ENCODE data around the gene GARNL3. TPM values are rescaled to one million over a fixed set of nuclear protein-coding genes. Genes with fewer than 3 reads are reported as not detected.

GARNL3 gene
- total RNA-seq, 1 donor from 2014 or later, result 3.3 TPM

GRCh38 chr9:127282611-127283010, 18.0 kb downstream of the GARNL3 start:
- no peak overlapping the region for H3K27ac Mint-ChIP-seq (ENCODE audit: unreplicated experiment)
- H3K36me3 Mint-ChIP-seq (ENCODE audit: low read depth, unreplicated experiment), result no peaks in the 10 kb centered on the region
- no peaks in the 10 kb centered on the region for H3K4me1 Mint-ChIP-seq (ENCODE audit: unreplicated experiment)
- no peak for DNase-seq (ENCODE audit: low spot score)
- H3K9me3 Mint-ChIP-seq (ENCODE audit: unreplicated experiment), result no peaks in the 10 kb centered on the region
- peaks cover 1% of the 10 kb centered on the region for H3K27me3 Mint-ChIP-seq (ENCODE audit: unreplicated experiment)
- TF ChIP-seq CTCF (IDR thresholded peaks at IDR 0.05; ENCODE audit: unreplicated experiment), result no peak
- H3K4me3 Mint-ChIP-seq (ENCODE audit: unreplicated experiment), result no peak overlapping the region

GRCh38 chr9:127283135-127283534, 18.6 kb downstream of the GARNL3 start:
- no peaks in the 10 kb centered on the region for H3K9me3 Mint-ChIP-seq (ENCODE audit: unreplicated experiment)
- no peak overlapping the region for H3K27ac Mint-ChIP-seq (ENCODE audit: unreplicated experiment)
- H3K4me3 Mint-ChIP-seq (ENCODE audit: unreplicated experiment), result no peak overlapping the region
- DNase-seq (ENCODE audit: low spot score), result no peak
- H3K36me3 Mint-ChIP-seq (ENCODE audit: low read depth, unreplicated experiment), result no peaks in the 10 kb centered on the region
- peaks cover 1% of the 10 kb centered on the region for H3K27me3 Mint-ChIP-seq (ENCODE audit: unreplicated experiment)
- no peak for TF ChIP-seq CTCF (IDR thresholded peaks at IDR 0.05; ENCODE audit: unreplicated experiment)
- H3K4me1 Mint-ChIP-seq (ENCODE audit: unreplicated experiment), result no peaks in the 10 kb centered on the region

- no peak overlapping the region for H3K4me3 Mint-ChIP-seq (ENCODE audit: unreplicated experiment)
- H3K27me3 Mint-ChIP-seq (ENCODE audit: unreplicated experiment), result peaks cover 1% of the 10 kb centered on the region
- H3K27ac Mint-ChIP-seq (ENCODE audit: unreplicated experiment), result no peak overlapping the region
- no peaks in the 10 kb centered on the region for H3K36me3 Mint-ChIP-seq (ENCODE audit: low read depth, unreplicated experiment)
- TF ChIP-seq CTCF (IDR thresholded peaks at IDR 0.05; ENCODE audit: unreplicated experiment), result no peak
- no peaks in the 10 kb centered on the region for H3K4me1 Mint-ChIP-seq (ENCODE audit: unreplicated experiment)
- H3K9me3 Mint-ChIP-seq (ENCODE audit: unreplicated experiment), result no peaks in the 10 kb centered on the region
- no peak for DNase-seq (ENCODE audit: low spot score)
These were observed 19.4 kb downstream of the GARNL3 start for GRCh38 chr9:127283917-127284497.

- Mint-ChIP-seq H3K9me3 (ENCODE audit: unreplicated experiment) (no peaks in the 10 kb centered on the region), H3K4me1 (ENCODE audit: unreplicated experiment) (no peaks in the 10 kb centered on the region), H3K36me3 (ENCODE audit: low read depth, unreplicated experiment) (no peaks in the 10 kb centered on the region), H3K27me3 (ENCODE audit: unreplicated experiment) (peaks cover 1% of the 10 kb centered on the region), H3K27ac (ENCODE audit: unreplicated experiment) (no peak overlapping the region), H3K4me3 (ENCODE audit: unreplicated experiment) (no peak overlapping the region)
- no peak for TF ChIP-seq CTCF (IDR thresholded peaks at IDR 0.05; ENCODE audit: unreplicated experiment)
- no peak for DNase-seq (ENCODE audit: low spot score)
These were observed 21.4 kb downstream of the GARNL3 start for GRCh38 chr9:127285965-127286364.

GRCh38 chr9:127290561-127291065, 26.0 kb downstream of the GARNL3 start:
- Mint-ChIP-seq H3K27me3 (ENCODE audit: unreplicated experiment) (no peaks in the 10 kb centered on the region), H3K36me3 (ENCODE audit: low read depth, unreplicated experiment) (no peaks in the 10 kb centered on the region), H3K27ac (ENCODE audit: unreplicated experiment) (no peak overlapping the region), H3K4me3 (ENCODE audit: unreplicated experiment) (no peak overlapping the region), H3K9me3 (ENCODE audit: unreplicated experiment) (no peaks in the 10 kb centered on the region), H3K4me1 (ENCODE audit: unreplicated experiment) (no peaks in the 10 kb centered on the region)
- TF ChIP-seq CTCF (IDR thresholded peaks at IDR 0.05; ENCODE audit: unreplicated experiment), result no peak
- no peak for DNase-seq (ENCODE audit: low spot score)
